GM18907 (cell line): ENCODE measurements around the gene CMIP.

Experiments
- ATAC-seq: cut with Tn5 transposase; IDR thresholded peaks from one replicate; pipeline ENCODE4 v1.9.1; 2021; ENCODE audit warnings: mild to moderate bottlenecking, moderate library complexity; ENCODE audit not compliant: unreplicated experiment

The CMIP gene

DNA sequence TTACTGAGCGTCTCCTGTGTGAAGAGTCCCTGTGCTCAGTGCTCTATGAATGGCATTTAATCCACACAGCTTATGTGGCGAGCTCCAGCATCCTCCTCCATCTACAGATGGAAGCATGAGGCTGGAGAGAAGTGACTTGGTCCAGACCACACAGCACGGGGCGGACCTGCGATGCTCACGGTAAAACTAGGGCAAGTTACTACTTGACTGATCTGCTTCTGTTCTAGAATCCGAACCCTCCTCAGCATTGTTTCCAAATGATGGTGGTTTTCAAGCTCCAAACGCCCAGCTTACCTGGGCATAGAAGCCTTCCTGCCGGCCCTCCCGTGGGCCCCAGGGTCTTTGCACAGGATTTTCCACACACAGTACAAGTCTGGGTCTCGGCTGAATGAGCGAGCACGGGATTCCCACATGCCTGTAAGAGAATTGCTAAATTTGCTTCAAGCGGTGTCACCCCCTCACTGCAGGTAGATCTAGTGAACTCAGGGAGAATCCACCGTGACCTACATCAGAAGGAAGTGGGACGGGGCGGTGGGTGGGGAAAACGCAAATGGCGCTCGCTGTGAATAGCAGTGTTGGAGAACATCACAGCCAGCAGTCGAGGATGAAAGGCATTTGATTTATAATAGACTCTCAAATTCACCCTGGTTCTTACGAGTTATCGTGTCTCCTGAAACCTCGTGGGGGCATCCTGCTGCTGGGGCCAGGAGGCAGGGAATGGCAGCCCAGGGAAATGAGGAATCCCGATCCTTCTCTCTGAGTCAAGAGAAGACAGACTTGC is 101.1 kb downstream of the CMIP start:
- no peak for ATAC-seq

DNA sequence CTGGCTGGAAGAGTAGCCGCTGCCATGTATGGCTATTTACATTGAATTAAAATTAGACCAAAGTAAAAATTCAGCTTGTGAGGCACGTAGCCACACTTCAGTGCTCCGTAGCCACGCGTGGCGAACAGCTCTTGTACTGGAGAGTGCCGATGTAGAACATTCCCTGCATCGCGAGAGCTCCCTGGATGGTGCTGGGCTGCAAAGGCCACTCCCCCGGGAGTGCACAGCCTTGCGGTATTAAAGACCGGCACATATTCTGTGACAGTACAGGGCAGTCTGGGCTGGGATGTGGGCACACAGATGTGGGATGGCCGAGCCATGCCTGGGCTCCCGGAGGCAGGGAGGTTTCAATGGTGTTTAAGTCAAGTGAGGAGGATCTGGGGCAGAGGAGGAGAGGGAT is 102.2 kb downstream of the CMIP start:
- ATAC-seq: no peak

DNA sequence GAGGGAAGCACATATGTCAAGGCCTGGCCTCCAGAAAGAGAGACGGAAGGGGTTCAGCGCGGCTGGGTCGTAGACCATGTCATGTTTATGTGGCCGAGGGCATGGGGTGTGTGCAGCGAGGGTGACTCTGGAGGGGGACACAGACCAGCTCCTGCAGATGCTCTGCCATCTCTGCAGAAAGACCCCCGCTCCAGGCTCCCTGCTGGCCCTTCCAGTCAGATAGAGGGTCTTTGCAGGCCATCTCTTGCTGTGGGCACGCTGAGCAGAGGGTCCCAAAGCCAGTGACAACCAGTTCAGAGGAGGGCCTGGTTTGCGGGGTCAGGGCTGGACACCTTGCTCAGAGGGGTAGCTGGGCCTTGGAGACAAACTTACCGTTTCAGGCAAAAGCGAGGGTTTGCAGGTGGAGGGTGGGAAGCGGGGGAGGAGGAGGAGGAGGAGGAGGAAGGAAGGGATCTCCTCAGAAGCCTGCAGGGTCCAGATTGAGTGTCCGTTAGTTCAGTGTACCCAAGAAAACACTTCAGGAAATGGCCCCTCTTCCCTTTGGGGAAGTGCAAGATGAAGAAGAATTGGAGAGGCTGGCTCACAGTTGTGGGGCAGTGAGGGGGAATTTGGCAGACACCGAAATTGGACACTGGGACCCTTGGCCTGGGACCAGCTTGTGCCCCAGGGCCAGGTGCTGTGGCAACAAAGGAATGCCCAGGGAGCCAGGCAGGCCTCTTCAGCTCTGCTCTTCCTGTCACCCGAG is 102.8 kb downstream of the CMIP start:
- no peak for ATAC-seq

DNA sequence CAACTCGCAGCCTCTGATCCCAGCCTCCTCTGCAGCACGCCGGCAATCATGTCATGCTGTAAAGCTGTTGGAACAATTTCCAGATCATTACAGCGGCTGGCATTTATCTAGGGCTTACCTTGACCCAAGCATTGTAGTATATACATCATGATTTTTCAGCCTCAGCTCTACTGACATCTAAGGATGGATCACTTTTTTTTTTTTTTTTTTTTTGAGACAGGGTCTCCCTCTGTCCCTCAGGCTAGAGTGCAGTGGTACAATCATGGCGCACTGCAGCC is 103.3 kb downstream of the CMIP start:
- no peak for ATAC-seq

DNA sequence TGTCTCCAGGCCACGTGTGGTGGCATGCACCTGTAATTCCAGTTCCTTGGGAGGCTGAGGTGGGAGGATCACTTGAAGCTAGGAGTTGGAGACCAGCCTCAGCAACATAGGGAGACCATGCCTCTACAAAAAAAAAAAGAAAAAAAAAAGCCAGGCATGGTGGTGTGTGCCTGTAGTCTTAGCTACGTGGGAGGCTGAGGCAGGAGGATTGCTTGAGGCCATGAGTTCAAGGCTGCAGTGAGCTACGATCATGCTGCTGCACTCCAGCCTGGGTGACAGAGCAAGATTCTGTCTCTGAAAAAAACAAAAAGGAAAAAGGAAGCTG is 103.9 kb downstream of the CMIP start:
- no peak for ATAC-seq

DNA sequence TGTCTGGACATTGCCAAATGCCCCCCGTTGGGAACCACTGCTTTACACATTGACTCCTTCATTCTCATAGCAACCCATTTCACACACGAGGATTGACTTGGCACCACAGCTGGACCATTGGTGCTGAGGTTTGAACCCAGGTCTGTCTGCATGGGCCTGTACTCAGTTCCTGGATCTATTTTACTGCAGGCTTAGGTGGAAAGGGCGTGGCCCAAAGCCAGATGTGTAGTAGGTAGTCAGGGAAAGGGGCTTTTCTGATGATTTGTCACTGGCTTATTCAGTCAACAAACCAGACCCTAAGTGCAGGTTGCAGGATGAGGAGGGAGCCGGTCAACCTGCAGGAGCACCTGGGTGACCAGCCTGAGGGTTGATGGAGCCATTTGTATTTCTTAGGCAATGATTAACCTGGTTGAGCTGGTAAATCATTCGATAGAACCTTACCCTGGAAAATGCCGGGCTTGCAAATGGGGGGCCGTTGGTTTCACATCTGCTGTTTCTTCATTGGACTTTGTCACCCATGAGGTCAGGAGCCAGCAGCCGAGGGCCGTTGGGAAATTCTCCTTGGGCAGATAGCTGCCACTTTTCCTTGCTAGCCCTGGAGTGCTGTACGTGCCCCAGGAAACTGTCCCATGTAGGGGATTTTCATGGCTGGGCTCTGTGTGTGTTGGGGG is 104.4 kb downstream of the CMIP start:
- no peak for ATAC-seq

DNA sequence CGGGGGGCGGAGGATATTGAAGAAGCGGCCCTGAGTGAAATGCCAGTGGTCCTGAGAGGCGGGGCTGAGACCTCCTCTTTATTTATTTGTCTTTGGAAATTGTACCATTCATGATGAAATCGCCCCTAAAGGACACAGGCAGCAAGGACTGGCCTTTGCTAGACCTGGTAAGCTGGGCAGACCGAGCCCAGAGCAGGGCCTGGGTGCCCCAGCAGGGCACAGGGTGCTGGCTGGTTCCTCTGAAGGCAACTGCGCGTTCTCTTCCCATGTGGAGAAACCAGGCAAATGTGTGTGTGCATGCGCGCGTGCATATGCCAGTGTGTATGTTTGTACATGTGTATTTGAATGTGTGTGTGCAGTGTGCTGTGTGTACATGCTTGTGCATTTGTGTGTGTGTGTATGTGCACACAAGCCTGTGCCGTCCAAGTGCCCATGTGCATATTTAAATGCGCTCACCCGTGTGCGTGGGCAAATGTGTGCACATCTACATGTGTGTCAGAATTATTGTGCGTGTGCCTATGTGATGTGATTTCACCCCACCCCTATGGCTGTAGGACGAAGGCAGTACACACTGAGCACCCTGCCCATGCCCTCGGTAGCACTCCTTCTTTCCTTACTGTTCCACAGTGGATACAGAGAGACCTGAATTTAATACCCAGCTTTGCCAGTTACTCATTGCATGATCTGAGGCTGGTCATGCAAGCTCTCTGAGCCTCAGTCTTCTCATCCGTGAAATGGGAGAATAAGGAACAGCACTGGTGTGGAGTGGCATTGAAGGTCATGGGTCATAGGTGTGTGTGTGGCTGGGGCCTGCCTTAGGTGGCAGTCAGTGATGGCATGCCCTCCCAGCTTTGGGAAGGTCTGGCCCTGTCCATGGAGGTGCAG is 105.2 kb downstream of the CMIP start:
- ATAC-seq: no peak

DNA sequence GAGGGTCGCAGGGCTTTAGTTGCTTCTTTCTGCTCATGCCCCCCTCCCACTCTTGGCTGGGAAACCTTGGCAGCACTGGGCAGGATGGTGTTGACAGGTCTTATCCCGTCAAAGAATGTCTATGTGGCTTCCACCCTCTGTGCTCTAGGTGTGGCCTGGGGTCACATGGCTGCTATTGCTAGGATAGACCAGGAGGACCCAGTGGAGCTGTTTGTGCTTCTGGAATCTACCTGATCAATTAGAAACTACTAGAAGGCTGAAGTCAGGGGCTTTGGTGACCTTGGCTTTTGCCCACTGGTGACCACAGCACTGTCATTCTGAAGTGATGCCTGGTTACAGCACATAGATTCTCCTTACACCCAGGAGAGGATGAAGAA is 105.8 kb downstream of the CMIP start:
- no peak for ATAC-seq

DNA sequence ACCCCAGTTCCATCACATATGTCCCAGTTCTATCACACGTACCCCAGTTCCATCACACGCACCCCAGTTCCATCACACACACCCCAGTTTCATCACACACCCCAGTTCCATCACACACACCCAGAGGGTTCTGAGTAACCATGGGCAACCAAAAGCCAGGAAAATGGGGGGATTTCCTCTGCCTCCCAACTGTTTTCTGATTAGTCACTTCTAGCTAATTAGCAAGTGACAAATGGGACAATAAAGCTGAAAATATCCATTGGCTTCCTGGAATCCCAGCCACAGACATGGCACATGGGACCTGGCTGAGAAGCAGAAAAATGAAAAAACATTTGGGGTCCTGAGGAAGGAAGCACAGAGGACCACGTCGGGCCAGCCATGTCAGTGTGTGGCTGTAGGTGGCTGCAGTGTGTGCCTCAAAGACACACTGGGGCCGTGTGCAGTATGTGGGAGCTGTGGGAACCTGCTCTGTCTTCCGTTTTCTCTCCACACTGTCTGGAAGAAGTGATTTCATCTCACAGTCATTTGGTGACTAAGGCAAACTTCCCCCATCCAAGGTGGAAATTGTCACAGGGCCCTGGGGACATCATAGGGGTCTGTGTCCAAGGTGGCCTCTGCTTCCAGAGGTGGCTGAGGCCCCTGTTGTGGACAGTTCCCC is 106.7 kb downstream of the CMIP start:
- ATAC-seq: peak; percentile 55

DNA sequence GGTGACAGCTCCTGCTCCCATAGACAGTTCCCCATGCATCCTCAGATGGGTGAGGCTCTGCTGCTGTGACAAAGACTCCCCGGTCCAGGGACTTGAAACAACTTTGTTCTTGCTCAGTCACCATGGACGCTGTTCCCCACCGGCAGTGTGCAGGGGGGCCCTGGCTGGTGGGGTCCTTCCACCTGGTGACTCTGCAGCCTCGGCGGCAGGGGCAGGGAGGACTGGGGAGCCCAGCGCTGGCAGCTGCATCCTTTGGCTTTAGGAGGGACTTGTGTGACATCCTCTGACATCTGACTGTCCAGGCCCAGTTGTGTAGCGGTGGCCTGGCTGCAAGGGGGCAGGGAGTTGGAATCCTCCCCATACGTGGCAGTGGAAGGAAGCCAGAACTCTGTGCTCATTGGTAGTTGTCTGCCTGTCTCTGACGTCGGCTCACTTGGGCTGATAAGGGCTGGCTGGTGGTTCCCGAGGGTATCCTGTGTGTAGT is 107.3 kb downstream of the CMIP start:
- ATAC-seq: no peak

DNA sequence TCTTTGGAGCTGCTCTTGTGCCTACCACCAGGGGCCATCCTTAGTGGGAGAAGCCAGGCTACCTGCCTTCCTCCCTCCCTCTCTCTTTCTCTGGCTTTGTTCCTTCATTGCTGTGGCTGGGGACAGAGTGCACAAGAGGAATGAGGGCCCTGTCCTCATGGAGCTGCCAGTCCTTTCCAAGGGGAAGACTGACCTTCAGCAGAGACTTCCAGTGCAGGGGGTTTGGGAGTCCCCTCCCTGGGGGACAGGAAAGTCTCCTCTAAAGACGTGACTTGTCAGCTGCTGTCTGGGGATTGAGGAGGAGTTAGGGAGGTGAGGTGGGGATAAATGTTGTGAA is 108.1 kb downstream of the CMIP start:
- ATAC-seq: no peak

DNA sequence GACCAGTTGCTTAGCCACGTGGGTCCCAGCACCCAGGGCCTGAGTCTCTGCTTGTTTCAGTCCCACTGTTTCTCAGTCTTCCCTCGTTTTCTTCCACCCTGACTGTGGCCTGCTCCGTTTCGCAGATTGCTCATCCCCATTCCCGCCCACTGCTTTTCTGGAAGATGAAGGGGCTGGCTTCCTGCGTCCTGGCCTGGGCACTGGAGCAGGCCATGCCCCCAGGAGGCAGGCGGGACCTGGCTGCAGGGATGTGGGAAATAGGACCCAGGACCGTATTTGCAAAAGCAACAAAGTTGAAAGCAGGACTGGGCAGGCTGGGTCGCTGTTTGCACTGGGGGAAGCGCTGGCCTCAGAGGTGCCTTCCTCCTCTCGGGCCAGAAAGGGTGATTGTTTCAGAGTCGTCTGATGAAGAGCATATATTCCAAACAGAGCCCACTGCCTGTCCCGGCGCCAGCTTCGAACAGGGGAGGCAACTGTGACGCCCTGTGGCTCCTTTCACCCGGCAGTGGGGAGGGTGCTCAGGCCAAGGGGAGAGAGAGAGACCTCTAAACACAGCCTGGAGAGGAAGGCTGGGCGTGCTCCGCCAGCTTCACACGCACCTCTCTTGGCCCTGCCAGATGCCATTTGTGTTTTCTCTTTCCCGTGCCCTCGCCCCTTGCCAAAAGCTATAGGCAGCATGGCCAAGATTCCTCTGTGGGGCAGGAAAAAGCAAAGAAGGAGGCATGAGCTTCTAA is 108.6 kb downstream of the CMIP start:
- ATAC-seq: no peak

DNA sequence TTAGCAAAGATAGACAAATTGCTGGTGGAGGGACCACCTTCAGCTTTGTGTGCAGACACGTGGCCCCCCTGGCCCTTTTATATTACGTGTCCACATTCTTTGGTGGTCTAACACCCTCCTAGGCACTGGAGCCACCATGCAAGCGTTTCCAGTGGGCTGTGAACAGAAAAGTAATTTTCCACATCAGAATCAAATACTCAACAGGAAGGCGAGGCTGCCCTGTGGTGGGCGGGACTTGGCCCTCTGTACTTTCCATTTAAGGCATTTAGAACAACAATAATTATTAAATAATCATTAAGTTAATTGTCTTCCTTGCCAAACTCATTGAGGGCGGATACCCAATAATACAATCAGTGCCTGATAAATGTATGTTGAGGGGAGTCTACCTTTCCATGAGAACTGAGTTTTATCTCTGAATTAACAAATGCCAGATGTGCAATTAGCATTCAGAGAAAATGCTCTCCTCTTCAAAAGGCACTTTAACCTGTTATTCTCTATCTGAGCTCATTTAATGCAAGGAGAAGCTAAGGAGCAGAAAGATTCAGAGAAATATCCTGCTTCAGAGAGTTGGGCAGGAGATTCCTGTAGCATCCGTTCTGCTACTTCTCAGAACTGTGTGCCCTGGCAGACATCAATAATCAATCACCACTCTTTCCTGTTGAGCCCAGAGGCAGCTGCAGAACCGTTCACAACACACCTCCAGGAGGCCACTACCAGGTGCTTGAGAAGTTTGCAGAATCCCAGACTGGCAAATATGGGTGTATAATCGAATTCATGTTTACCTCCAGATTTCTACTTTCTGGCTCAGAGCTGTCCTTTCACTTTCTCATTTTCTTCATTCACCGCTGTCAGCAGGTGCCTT is 109.4 kb downstream of the CMIP start:
- no peak for ATAC-seq

DNA sequence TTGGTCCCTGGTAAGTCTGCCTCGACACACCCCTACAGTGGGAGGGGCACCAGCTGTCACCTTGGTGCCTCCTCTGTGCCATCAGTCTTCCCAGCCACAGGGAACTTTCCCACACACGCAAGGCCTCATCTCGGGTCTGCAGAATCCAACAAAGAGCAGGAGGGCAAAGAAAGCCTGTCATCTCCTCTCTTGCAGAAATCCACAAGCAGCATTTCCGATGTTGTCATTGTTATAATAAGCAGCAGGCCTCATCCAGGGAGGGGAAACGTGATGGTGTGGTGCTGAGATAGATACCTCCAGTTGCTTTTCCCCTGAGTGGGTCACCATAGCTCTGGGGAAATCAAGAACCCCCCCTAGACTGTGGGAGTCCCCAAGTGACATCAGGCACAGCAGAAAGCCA is 110.4 kb downstream of the CMIP start:
- ATAC-seq: no peak

DNA sequence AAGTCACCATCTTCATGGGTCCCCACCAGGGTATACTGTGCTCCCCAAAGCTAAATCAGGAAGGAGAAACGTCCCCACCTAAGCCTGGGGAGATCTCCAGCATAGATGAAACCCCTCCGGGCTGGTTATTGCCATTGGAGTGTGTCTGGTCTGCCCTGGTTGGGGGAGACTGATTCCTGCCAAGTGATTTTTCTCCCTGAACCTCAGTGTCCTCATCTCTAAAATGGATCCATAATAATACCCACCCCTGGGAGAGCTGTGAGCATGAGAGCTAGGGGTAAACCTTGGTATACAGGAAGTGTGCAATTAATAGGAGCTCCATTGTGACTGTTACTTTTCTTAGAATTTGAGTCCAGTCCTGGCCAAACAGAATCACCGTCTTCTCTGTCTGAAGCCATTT is 111.1 kb downstream of the CMIP start:
- no peak for ATAC-seq

DNA sequence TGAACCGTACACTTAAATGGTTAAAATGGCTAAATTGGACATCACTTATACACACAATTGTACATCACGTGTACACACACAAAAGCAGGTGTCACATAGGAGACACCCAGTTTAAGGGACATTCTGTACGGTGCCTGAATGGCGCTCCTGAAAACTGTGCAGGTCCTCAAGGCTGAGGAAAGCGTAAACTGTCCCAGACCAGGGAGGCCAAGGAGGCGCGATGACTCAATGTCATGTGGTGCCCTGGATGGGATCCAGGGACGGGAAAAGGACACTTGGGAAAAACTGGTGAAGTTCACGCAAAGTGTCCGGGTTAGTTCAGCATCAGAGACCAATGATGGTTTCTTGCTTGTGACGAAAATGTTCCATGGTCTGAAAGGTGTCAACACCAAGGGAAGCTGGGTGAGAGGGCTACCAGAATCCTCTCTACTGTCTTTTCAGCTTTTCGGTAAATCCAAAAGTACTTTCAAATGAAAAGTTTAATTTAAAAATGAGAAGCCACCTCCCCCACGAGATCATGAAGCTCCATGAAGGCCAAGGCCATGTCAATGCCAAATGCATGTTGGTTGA is 112.2 kb downstream of the CMIP start:
- ATAC-seq: no peak

DNA sequence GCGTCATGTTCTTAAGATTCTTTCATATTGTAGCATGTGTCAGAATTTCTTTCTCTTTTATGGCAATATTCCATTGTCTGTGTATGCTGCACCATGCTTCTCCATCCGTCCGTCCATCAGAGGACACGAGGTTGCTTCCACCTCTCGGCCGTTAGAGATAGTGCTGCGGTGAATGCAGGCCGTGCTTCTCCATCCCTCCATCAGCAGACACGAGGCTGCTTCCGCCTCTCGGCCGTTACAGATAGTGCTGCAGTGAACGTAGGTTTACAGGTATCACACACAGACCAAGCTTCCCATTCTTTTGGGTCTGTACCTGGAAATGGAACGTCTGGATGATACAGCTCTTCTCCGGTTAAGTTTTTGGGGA is 113.5 kb downstream of the CMIP start:
- no peak for ATAC-seq

DNA sequence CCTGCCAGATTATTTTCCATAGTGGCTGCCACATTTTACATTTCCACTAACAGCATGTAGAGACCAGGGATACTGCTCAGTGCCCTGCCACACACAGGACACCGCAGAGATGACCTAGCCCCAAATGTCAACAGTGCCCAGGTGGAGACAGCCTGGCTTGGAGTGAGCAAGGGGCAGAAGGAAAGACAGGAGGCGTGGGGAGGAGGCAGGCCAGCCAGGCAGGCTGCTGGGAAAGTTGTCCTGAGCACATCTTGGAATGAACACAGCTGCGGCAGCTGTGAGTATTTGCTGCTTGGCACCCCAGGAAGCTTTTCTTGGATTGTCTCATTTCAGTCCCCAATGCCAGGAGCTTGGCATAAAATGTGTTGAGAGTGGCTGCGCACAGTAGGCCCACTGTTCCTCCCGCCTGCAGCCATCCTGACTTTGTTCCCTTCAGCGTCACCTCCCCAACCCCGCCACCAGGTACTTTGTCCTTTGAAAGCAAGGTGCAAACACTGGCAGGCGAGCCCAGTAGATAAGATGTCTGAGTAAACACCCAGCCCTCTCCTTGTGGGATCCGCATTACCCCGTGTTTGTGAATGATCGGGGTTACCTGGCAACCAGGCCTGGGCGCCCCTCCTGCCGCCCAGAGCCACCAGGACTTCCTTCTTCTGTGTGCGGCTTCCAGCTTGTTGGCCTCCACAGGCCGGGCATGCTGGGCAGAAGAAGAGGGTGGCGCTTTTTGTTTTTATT is 114.0 kb downstream of the CMIP start:
- no peak for ATAC-seq
